HepG2 (cell line): ENCODE results near the gene S1PR3. TPM values are rescaled to one million over a fixed set of nuclear protein-coding genes. Genes with fewer than 3 reads are reported as not detected.

ENCODE experiments used
- ATAC-seq: fragments of 200-7000 bp; cut with Tn5 transposase; 3 replicates; pipeline ENCODE4 v1.9.1; 2020; ENCODE audit warnings: mild to moderate bottlenecking, moderate library complexity
- BruUV-seq: library from RNA; stranded (reverse); fragments of 400-500 nt; replicated peaks from 2 replicates; lab custom pipeline; 2021; lab: Mats Ljungman, UMichigan
- CTCF ChIA-PET: fragments of 300-600 bp; formaldehyde crosslinking; extraction: SDS; loops from one replicate; lab custom pipeline; 2021; ENCODE audit warnings: low total read pairs, inconsistent platforms, low intra/inter-chr PET ratio; lab: Yijun Ruan, JAX
- POLR2A ChIA-PET: fragments of 350-600 bp; sonication (Branson Sonifier 250); formaldehyde crosslinking; loops from one replicate; lab custom pipeline; 2020; ENCODE audit warnings: antibody characterized with exemption, inconsistent platforms; lab: Yijun Ruan, JAX
- DNase-seq: peaks from one replicate; pipeline ENCODE4 v3.0.0-alpha.2; 2015; ENCODE audit warnings: low spot score
- FAIRE-seq: peaks from 3 replicates; lab custom pipeline; 2011; peaks lifted over from hg19 to GRCh38; lab: Jason Lieb, UNC
- H2AFZ ChIP-seq: one replicate; pipeline ENCODE4 v1.6.1; 2011; ENCODE audit warnings: low read length, inconsistent platforms
- H3K27ac ChIP-seq: fragments of 300-600 bp; 3 replicates; pipeline ENCODE4 v1.8.0; 2011; ENCODE audit warnings: mixed run types, mild to moderate bottlenecking, mixed read lengths, low read length, inconsistent platforms; ENCODE audit not compliant: insufficient read depth; ENCODE audit errors: extremely low read length
- H3K27me3 ChIP-seq, 2 experiments: fragments of 200-600 bp in 1 of 2; 2 replicates in 1 of 2; 3 replicates in 1 of 2; pipeline versions ENCODE4 v1.6.0 to v1.8.0; 2011; ENCODE audit warnings: low read length in 2 of 2, mild to moderate bottlenecking in 2 of 2, moderate library complexity in 2 of 2, inconsistent platforms in 1 of 2; ENCODE audit not compliant: insufficient read depth in 2 of 2, control insufficient read depth in 1 of 2
- H3K36me3 ChIP-seq, 2 experiments: fragments of 200-600 bp in 1 of 2; replicated peaks in 1 of 2; 2 replicates in 1 of 2; 3 replicates in 1 of 2; pipeline versions ENCODE4 v1.5.1 to v1.8.0; 2011; ENCODE audit warnings: low read length in 2 of 2, inconsistent platforms in 1 of 2; ENCODE audit not compliant: insufficient read depth in 2 of 2, control insufficient read depth in 1 of 2
- H3K4me1 ChIP-seq: 2 replicates; pipeline ENCODE4 v1.5.1; 2012; ENCODE audit warnings: low read length, inconsistent platforms; ENCODE audit not compliant: insufficient read depth
- H3K4me2 ChIP-seq: 2 replicates; pipeline ENCODE4 v1.6.0; 2011; ENCODE audit warnings: low read depth, low read length, inconsistent platforms
- H3K4me3 ChIP-seq, 3 experiments: fragments of 200-600 bp in 1 of 3; sonication (generic), shearing (Covaris generic) in 1 of 3; replicated peaks in 1 of 3; 2 replicates each; pipeline ENCODE4 v1.5.1; 2011 to 2016; ENCODE audit warnings: low read length in 3 of 3, inconsistent platforms in 2 of 3, low read depth in 2 of 3, mild to moderate bottlenecking in 2 of 3, control low read depth in 1 of 3, mixed read lengths in 1 of 3; ENCODE audit not compliant: insufficient read depth in 1 of 3
- H3K79me2 ChIP-seq: one replicate; pipeline ENCODE4 v1.6.1; 2011; ENCODE audit warnings: low read length, inconsistent platforms; ENCODE audit not compliant: insufficient read depth
- H3K9ac ChIP-seq: 2 replicates; pipeline ENCODE4 v1.6.0; 2011; ENCODE audit warnings: mild to moderate bottlenecking, low read depth, low read length, inconsistent platforms; ENCODE audit not compliant: insufficient read depth
- H3K9me3 ChIP-seq: 2 replicates; pipeline ENCODE4 v1.5.1; 2012; ENCODE audit warnings: mild to moderate bottlenecking, low read length
- H4K20me1 ChIP-seq: 2 replicates; pipeline ENCODE4 v1.6.0; 2011; ENCODE audit warnings: inconsistent platforms, mild to moderate bottlenecking, low read length, moderate library complexity; ENCODE audit not compliant: insufficient read depth
- CTCF ChIP-seq: sonication (generic); formaldehyde crosslinking; IDR thresholded peaks from 2 replicates; pipeline ENCODE4 v1.5.0; 2020; ENCODE audit warnings: mild to moderate bottlenecking, missing genetic modification reagents, moderate library complexity
- ELF1 ChIP-seq: sonication (generic); formaldehyde crosslinking; IDR thresholded peaks from 2 replicates; pipeline ENCODE4 v1.4.0; 2020; ENCODE audit warnings: missing genetic modification reagents
- KIAA2018 ChIP-seq: sonication (generic); formaldehyde crosslinking; IDR thresholded peaks from 2 replicates; pipeline ENCODE4 v1.5.0; 2020; ENCODE audit warnings: mild to moderate bottlenecking, missing genetic modification reagents, borderline replicate concordance
- NFKB2 ChIP-seq: sonication (generic); formaldehyde crosslinking; IDR thresholded peaks from 2 replicates; pipeline ENCODE4 v1.4.0; 2020; ENCODE audit warnings: missing genetic modification reagents, borderline replicate concordance
- NFYB ChIP-seq: sonication (generic); formaldehyde crosslinking; IDR thresholded peaks from 2 replicates; pipeline ENCODE4 v1.4.0; 2020; ENCODE audit warnings: missing genetic modification reagents
- PAX8 ChIP-seq: sonication (generic); formaldehyde crosslinking; IDR thresholded peaks from 2 replicates; pipeline ENCODE4 v1.8.0; 2022; ENCODE audit warnings: mild to moderate bottlenecking, missing genetic modification reagents, borderline replicate concordance
- RFXAP ChIP-seq: sonication (generic); formaldehyde crosslinking; IDR thresholded peaks from 2 replicates; pipeline ENCODE4 v1.4.0; 2020; ENCODE audit warnings: missing genetic modification reagents, borderline replicate concordance
- SSRP1 ChIP-seq: IDR thresholded peaks from 2 replicates; pipeline ENCODE4 v1.6.1; 2016; ENCODE audit warnings: control low read depth
- ZBTB44 ChIP-seq: sonication (generic); formaldehyde crosslinking; IDR thresholded peaks from 2 replicates; pipeline ENCODE4 v1.4.0; 2020; ENCODE audit warnings: missing genetic modification reagents
- ZSCAN9 ChIP-seq: IDR thresholded peaks from 2 replicates; pipeline ENCODE4 v1.6.1; 2016; ENCODE audit warnings: borderline replicate concordance
- WGBS: methylation state at CpG from one replicate; pipeline ENCODE4 v1.1.6; 2017; ENCODE audit warnings: low lambda C conversion rate; 5-methylcytosine and 5-hydroxymethylcytosine counted together
- in situ Hi-C: cut with HindIII; loops from 2 replicates; pipeline ENCODE4 v1.10.0; 2017; ENCODE audit warnings: low pct_unique_long_range_greater_than_20kb; ENCODE audit not compliant: extremely low pct_ligation_motif_present
- intact Hi-C: fragments of 100-400 bp; cut with micrococcal nuclease; formaldehyde crosslinking; loops from one replicate; pipeline ENCODE4 v1.10.0; 2022; ENCODE audit not compliant: unreplicated experiment
- polyA plus RNA-seq, 8 experiments: library from polyadenylated mRNA; depleted of rRNA in 3 of 8; stranded (reverse) in 7 of 8; unstranded in 1 of 8; fragments of >200 nt; fragmentation: Illumina TruSeq in 4 of 8; extraction: Trizol in 4 of 8; gene quantifications; 2 replicates each; pipeline versions ENCODE4 v1.2.1 to v1.2.3, GENCODE V29; 2011 to 2016; ENCODE audit warnings: low read depth in 4 of 8, missing spikeins in 1 of 8, mixed read lengths in 1 of 8; ENCODE audit not compliant: insufficient read depth in 1 of 8
- total RNA-seq, 5 experiments: library from RNA; depleted of rRNA; stranded (reverse); fragments of >200 nt; fragmentation: Illumina TruSeq; extraction: Trizol; gene quantifications; 2 replicates each; pipeline ENCODE4 v1.2.3, GENCODE V29; 2016; ENCODE audit warnings: low read depth in 1 of 5

The S1PR3 gene
- total and polyA plus RNA-seq, 2 of the 13 experiments (the other 11 are each of a cell fraction or from before 2014, with no cell fraction given) = 0.02 TPM; not detected in 1

- TF ChIP-seq ZSCAN9 (no peak), CTCF (CRISPR knock-in tag) (no peak)
- TF ChIP-seq, all 625 proteins: peak for 0
These were observed 24.2 kb upstream of the S1PR3 start (continued) for GRCh38 chr9:88966894-88967676.

GRCh38 chr9:88968799-88969198 is 22.5 kb upstream of the S1PR3 start:
- H2AFZ ChIP-seq = no peak overlapping the region
- BruUV-seq = no TSS peak
- WGBS = 15% methylated on average over 1 of the region's 4 CpGs
- ATAC-seq (no peak), FAIRE-seq (no peak), DNase-seq (no peak)
- H3K9me3 ChIP-seq = no peaks in the 10 kb centered on the region
- H3K4me3 ChIP-seq = no peak overlapping the region
- H3K27ac ChIP-seq = no peak overlapping the region
- H4K20me1 ChIP-seq = no peaks in the 10 kb centered on the region
- intact Hi-C loops = no loop called here
- H3K79me2 ChIP-seq = no peaks in the 10 kb centered on the region
- in situ Hi-C loops = no loop called here
- H3K27me3 ChIP-seq = 0 out of 5 replicates have a peak, but pooled peaks cover 0 to 7% of the 10 kb centered on the region in 2 experiments
- no peaks in the 10 kb centered on the region for H3K36me3 ChIP-seq
- ChIA-PET POLR2A (no interaction called here), CTCF (no interaction called here)
- H3K9ac ChIP-seq = no peak overlapping the region
- no peak overlapping the region for H3K4me2 ChIP-seq
- H3K4me1 ChIP-seq = no peaks in the 10 kb centered on the region
- TF ChIP-seq ELF1 (CRISPR knock-in tag) (no peak), PAX8 (no peak), NFKB2 (no peak), ZBTB44 (CRISPR knock-in tag) (no peak), NFYB (no peak), SSRP1 (CRISPR knock-in tag) (no peak), RFXAP (CRISPR knock-in tag) (no peak), KIAA2018 (CRISPR knock-in tag) (no peak)
